IPS DF 6.9 (cell line): Measurements from ENCODE around the gene MFSD8.

Experiments used
- DNase-seq: peaks from one replicate; pipeline ENCODE4 v3.0.0-alpha.2; 2013; ENCODE audit warnings: low read depth, low spot score
- H3K27ac ChIP-seq: one replicate; pipeline ENCODE4 v1.5.1; 2013; ENCODE audit warnings: low read length, control low read depth
- H3K27me3 ChIP-seq: 2 replicates; pipeline ENCODE4 v1.6.1; 2013; ENCODE audit warnings: mild to moderate bottlenecking, low read length; ENCODE audit not compliant: control insufficient read depth, insufficient read depth
- H3K36me3 ChIP-seq: 2 replicates; pipeline ENCODE4 v1.6.1; 2013; ENCODE audit warnings: low read length; ENCODE audit not compliant: control insufficient read depth, insufficient read depth
- H3K4me1 ChIP-seq: 2 replicates; pipeline ENCODE4 v1.6.1; 2013; ENCODE audit warnings: low read length; ENCODE audit not compliant: control insufficient read depth, insufficient read depth
- H3K4me3 ChIP-seq: 2 replicates; pipeline ENCODE4 v1.5.1; 2013; ENCODE audit warnings: mild to moderate bottlenecking, low read length
- H3K9me3 ChIP-seq: 2 replicates; pipeline ENCODE4 v1.6.1; 2013; ENCODE audit warnings: low read length, inconsistent platforms; ENCODE audit not compliant: control insufficient read depth, insufficient read depth
- WGBS: extraction: QIAGEN DNeasy Blood & Tissue Kit; methylation state at CpG from one replicate; pipeline ENCODE4 v1.1.7; 2013; ENCODE audit warnings: mixed read lengths, missing lambda C conversion rate; ENCODE audit not compliant: insufficient read length, insufficient coverage; 5-methylcytosine and 5-hydroxymethylcytosine counted together

MFSD8 gene

DNA sequence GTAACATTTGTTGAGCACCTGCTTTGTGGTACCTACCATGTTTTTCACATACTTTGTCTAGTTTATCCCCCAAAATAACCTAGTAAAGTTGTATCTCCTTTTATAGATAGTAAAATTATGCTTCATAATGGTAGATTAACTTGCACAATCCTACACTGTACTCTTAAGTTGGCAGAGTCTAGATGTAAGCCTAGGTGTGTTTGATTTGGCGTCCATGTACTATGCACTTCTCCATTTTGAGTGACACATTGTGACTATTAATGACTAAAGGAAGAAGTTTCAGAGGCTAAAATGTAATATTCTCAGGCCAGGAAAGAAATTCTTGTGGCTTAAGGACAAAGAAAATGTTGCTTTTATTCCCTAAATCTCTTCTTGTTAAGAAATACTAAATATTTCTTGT, 68.9 kb downstream of the MFSD8 start:
- WGBS = no CpG with 5 or more reads among the region's 1 CpG
- H3K9me3 ChIP-seq = no peaks in the 10 kb centered on the region
- no peak overlapping the region for H3K4me3 ChIP-seq
- H3K36me3 ChIP-seq = peaks cover 4% of the 10 kb centered on the region; the same call in 1 of the 2 replicates
- no peak for DNase-seq
- no peaks in the 10 kb centered on the region for H3K4me1 ChIP-seq
- no peaks in the 10 kb centered on the region for H3K27me3 ChIP-seq
- H3K27ac ChIP-seq = no peak overlapping the region

DNA sequence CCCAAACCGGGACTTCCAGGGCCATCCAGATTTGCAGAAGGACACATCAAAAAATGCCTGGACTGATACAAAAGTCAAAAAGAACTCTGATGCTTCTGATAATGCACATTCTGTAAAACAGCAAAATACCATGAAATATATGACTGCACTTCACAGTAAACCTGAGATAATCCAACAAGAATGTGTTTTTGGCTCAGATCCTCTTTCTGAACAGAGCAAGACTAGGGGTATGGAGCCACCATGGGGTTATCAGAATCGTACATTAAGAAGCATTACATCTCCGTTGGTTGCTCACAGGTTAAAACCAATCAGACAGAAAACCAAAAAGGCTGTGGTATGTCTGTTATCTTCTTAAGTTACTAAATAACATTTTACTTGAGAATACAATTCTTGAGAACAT, 75.1 kb downstream of the MFSD8 start:
- H3K27ac ChIP-seq = no peak overlapping the region
- peaks cover 23% of the 10 kb centered on the region; the same call in 1 of the 2 replicates for H3K36me3 ChIP-seq
- no peak overlapping the region for H3K4me3 ChIP-seq
- no peak for DNase-seq
- no CpG with 5 or more reads among the region's 3 CpGs for WGBS
- H3K4me1 ChIP-seq = no peaks in the 10 kb centered on the region
- no peaks in the 10 kb centered on the region for H3K9me3 ChIP-seq
- no peaks in the 10 kb centered on the region for H3K27me3 ChIP-seq

DNA sequence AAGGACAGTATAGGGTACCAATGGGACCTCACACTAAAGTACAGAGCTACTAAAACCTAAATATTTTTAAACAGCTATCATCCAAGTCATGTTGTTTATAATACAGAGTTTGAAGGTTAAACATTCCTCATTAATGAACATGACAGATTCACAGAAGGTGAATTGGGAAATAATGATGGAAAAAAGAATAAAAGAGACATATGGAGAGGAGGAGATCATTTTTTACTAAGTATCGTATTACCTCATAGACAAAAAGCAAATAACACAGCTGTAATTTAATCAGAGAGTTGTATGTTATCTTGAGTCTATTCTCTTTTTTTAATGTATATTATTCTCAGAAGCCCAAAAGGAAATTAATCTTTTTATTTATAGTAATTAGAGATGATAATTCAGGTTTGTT, 76.4 kb downstream of the MFSD8 start:
- no CpG with 5 or more reads among the region's 1 CpG for WGBS

DNA sequence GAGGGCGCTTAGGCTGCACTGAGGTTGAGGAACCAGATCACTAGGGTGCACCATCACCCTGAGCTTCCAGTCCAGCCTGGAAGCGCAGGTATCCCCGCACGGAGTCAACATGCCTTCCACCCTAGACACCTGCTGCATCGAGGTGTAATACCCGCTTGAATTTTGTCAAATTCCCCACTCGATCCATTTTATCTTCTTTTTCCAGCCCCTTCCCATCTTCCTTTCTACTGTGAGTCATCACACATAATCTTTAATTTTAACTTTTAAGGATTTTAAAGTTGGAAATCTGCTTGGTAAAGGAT, 83.5 kb downstream of the MFSD8 start:
- Histone ChIP-seq H3K4me1 (no peaks in the 10 kb centered on the region), H3K4me3 (peak overlapping the region; percentile 87; the same call in 1 of the 2 replicates), H3K36me3 (peaks cover 9% of the 10 kb centered on the region; the same call in 1 of the 2 replicates), H3K9me3 (no peaks in the 10 kb centered on the region), H3K27ac (no peak overlapping the region), H3K27me3 (no peaks in the 10 kb centered on the region)
- no peak for DNase-seq
- no CpG with 5 or more reads among the region's 7 CpGs for WGBS

More for the DNA sequence above, 76.4 kb downstream of the MFSD8 start:
- H3K4me1 ChIP-seq = no peaks in the 10 kb centered on the region
- no peaks in the 10 kb centered on the region for H3K27me3 ChIP-seq
- no peak for DNase-seq
- peaks cover 20% of the 10 kb centered on the region; the same call in 1 of the 2 replicates for H3K36me3 ChIP-seq
- no peak overlapping the region for H3K4me3 ChIP-seq
- H3K27ac ChIP-seq = no peak overlapping the region
- H3K9me3 ChIP-seq = no peaks in the 10 kb centered on the region

DNA sequence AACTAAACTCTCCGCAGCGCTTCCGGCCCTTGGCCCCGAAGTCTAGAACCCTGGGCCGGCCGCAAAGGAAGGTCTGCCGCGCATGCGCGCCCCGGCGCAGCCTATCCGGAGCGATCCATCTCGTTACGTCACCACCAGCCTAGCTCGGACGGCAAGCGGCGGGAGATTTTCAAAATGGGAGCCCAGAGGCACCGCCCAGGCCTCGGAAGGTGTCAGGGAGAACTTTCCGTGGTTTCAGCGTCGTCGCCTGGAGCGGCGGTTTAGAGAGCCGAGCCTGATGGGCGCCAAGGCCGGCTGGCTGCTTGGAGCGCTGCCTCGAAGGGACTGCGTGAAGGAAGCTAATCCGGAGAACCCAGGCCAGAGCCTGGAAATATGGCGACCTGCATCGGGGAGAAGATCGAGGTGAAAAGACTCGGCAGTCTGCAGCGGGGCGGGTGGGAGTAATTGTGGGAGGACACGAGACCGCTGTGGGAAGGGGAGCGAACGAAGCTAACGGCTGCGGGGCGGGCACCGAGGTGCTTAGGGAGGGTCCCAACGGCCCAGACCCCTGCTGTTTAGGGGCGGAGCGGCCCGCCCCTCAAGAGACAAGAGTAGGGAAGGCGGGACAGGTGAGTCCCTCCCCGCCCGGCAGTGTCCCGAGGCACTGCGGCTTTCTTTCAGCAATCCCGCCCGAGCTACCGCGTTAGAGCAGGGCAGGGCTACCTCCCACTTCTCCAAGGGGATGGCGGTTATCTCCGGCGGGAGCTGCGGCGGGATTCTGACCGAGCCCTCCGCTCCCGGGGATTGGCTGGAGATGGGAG, 84.0 kb downstream of the MFSD8 start, which contains the start of gene PLK4:
TSS of gene PLK4 (plus strand) at position 131 of the 800 bp plus-strand sequence. CDS start at position 373, 242 bp downstream.
- no CpG with 5 or more reads among the region's 70 CpGs for WGBS
- H3K36me3 ChIP-seq = peaks cover 3% of the 10 kb centered on the region; the same call in 1 of the 2 replicates
- H3K9me3 ChIP-seq = no peaks in the 10 kb centered on the region
- H3K27ac ChIP-seq = no peak within 1 kb of the TSS
- H3K4me1 ChIP-seq = no peaks in the 10 kb centered on the region
- peak; percentile 97 for DNase-seq
- no peaks in the 10 kb centered on the region for H3K27me3 ChIP-seq
- H3K4me3 ChIP-seq = peak within 1 kb of the TSS; percentile 87

DNA sequence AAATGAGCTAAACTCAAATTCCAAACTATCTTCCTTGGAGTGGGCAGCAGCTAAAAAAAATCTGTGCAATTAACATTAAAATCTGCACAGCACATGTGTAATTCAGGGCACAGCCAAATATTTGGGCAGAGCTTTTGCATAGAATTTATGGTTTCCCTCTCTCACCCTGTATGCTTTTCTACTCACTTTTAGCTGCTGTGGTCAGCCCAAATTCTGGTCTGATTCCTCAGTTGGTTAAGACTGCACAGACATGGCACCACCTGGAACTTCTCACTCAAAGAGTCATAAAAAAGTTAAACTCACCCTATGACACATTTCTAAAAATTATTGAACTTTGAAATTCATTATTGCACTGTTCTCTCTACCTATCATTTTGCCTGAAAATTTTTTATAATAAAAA, 89.2 kb downstream of the MFSD8 start:
- DNase-seq = no peak
- Histone ChIP-seq H3K4me3 (no peak overlapping the region), H3K36me3 (no peaks in the 10 kb centered on the region), H3K27me3 (no peaks in the 10 kb centered on the region), H3K4me1 (no peaks in the 10 kb centered on the region), H3K27ac (no peak overlapping the region), H3K9me3 (no peaks in the 10 kb centered on the region)

DNA sequence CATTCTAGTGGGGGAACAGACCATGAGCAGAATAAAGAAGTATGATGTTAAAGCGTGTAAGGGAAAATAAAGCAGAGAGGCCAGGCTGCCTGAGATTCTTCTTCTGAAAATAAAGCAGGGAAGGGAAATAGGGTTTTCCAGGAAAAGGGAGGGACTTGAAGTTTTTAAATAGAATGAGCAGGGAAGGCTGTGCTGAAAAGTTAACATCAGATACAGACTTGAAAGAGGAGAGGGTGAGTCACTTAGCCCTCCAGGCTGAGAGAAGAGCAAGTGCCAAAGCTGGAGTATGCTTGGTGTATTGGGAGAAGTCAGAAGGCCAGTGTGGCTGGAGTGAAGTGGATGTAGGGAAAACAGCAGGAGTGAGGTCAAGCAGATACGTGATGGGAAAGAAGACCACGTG, 94.3 kb downstream of the MFSD8 start:
- H3K4me3 ChIP-seq = no peak overlapping the region
- no peak overlapping the region for H3K27ac ChIP-seq
- H3K36me3 ChIP-seq = no peaks in the 10 kb centered on the region
- no peak for DNase-seq
- no CpG with 5 or more reads among the region's 3 CpGs for WGBS
- H3K9me3 ChIP-seq = no peaks in the 10 kb centered on the region
- H3K4me1 ChIP-seq = no peaks in the 10 kb centered on the region
- H3K27me3 ChIP-seq = no peaks in the 10 kb centered on the region

DNA sequence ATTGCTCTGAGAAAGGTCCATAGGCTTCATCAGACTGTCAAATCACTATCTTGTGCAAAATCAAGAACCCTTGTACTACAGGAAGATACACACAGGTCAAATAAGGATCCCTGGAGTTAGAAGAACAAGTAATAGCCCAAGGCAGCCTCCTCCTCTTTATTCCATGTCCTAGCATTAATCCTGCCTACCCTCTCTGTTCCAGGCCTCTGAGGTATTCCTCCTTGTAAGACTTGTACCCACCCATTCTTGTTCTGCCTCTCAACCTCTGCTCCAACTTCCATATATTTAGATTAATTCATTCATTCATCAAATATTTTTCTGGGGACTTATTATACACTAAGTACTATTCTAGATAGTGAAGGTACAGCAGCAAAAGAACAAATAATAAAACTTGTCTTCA, 94.7 kb downstream of the MFSD8 start:
- Histone ChIP-seq H3K27ac (no peak overlapping the region), H3K4me1 (no peaks in the 10 kb centered on the region), H3K36me3 (no peaks in the 10 kb centered on the region), H3K4me3 (no peak overlapping the region), H3K9me3 (no peaks in the 10 kb centered on the region), H3K27me3 (no peaks in the 10 kb centered on the region)
- DNase-seq = no peak

DNA sequence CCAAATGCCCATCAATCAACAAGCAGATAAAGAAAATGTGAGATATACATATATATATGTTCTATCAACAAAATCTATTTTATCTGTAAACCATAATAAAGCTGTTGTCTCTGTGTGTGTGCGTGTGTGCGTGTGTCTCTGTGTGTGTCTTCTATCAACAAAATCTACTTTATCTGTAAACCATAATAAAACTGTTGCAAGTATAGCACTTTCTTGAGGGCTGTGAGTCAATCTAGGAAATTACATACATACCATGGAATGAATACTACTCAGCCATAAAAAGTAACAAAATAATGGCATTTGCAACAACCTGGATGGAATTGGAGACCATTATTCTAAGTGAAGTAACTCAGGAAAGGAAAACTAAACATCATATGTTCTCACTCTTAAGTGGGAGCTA, 96.8 kb downstream of the MFSD8 start:
- Histone ChIP-seq H3K27ac (no peak overlapping the region), H3K27me3 (no peaks in the 10 kb centered on the region), H3K9me3 (no peaks in the 10 kb centered on the region), H3K4me3 (no peak overlapping the region), H3K36me3 (no peaks in the 10 kb centered on the region), H3K4me1 (no peaks in the 10 kb centered on the region)
- WGBS = no CpG with 5 or more reads among the region's 2 CpGs
- DNase-seq = no peak
